HG03095 (cell line): ENCODE measurements around the gene FAM114A1.
"Not testable (repeated sequence)": the region's sequence is repeated elsewhere in the genome, so short reads cannot be mapped to it uniquely, and the experiment has no call there.

Experiments used
- ATAC-seq: cut with Tn5 transposase; IDR thresholded peaks from one replicate; pipeline ENCODE4 v1.9.1; 2021; ENCODE audit warnings: moderate library complexity; ENCODE audit not compliant: unreplicated experiment

FAM114A1 gene

GRCh38 chr4:38898245-38898644 is 30.6 kb downstream of the FAM114A1 start:
- ATAC-seq: no peak

DNA sequence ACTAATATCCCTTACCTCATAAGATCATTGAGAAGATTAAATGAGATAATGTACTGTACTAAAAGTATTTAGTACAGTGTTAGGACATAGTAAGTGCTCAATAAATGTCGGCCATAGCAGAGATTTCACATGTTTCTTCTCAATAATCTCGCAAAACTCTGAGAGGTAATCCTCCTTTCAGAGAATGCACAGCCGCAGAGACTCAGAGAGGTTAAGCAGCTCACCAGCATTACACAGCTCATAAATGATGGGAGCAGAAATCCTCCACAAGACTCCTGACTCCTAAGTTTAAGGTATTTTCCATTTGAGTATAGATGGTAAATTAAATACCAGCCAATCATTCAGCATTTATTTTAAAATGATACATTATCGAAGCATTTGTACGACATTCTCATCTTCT is 34.6 kb downstream of the FAM114A1 start:
- no peak for ATAC-seq

DNA sequence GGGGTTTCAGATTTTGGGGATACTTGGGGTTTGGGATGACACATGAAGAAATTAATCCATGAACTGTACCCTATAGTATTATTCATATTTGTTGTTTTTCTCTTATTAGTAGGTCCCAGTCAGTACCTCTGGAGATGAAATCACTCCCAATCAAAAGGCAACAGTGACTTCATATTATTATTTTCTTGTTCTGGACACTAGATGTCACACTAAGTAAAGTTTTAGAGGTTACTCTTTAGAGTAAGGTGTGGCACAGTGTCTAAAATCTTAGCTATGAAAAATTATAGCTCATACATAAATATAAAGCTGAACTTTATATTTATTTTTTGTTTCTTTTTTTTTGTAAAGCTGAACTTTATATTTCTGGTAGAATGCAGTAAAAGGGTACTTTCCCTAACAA is 35.1 kb downstream of the FAM114A1 start:
- ATAC-seq: no peak

DNA sequence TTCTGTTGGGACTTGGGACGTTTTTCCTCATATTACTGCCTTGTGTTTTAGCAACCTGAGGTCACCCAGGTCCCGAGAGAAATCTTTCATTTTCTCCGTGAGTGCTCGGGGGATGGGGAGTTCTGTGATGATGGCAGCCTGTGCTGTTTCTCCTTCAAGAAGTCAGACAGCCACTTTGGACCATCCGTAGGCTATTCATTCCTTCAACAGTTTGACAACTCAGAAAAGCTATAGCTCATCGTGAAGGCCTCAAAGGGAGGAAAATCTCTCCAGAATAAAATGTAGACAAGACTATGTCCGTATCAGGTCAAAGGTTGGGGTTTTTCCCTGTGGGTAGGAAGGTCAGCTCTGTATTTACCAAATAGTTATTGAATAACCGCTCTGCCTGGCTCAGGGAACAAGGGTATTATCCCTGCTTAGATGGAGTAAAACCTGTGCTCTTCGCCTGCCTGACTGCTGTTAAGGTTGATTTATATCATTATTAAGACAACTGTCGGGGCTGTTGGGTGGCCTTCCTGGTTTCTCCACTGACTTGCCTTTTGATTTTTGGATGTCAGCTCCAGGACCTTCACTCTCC is 36.6 kb downstream of the FAM114A1 start:
- ATAC-seq: no peak

- no peak for ATAC-seq
Measured at GRCh38 chr4:38904682-38905081, 37.1 kb downstream of the FAM114A1 start.

- ATAC-seq: no peak
Measured at GRCh38 chr4:38905652-38906385, 38.2 kb downstream of the FAM114A1 start.

GRCh38 chr4:38907696-38908270 is 40.2 kb downstream of the FAM114A1 start:
- no peak for ATAC-seq

DNA sequence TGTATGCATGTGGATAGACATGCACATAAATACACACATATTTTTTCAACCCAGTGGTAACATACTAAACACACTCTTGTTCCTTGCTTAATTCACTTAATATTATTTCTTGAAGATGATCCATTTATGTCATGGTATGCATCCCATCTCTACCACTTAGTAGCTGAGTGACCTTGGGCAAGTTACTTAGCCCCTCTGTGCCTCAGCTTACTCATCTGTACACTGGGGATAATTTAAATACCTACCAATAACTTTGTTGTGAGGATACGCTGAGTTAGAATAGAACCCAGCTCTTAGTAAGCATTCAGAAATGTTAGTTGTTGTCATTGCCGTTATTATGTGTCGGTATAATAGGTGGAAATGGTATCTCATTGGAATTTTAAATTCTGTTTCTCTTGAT is 41.4 kb downstream of the FAM114A1 start:
- ATAC-seq: no peak

DNA sequence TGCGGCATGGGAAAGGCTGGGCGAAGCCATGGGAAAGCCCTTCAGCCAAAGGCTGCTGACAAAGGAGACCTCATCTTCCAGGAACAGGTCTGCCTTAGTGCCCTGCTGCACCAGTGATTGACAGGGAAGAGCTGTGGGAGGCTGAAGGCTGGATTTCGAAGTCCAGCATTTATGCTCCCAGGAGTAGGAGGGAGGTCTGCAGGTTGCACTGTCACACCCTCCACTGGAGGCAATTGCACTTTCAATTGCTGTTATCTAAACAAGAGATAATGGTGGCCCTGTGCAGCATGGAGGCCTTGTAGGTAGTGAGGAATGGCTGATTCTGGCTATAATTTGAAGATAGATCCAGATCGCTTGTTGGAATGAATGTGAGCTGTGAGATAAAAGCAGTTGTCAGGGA is 43.7 kb downstream of the FAM114A1 start:
- ATAC-seq: no peak

- ATAC-seq: no peak
Measured at GRCh38 chr4:38914854-38915253, 47.2 kb downstream of the FAM114A1 start.

DNA sequence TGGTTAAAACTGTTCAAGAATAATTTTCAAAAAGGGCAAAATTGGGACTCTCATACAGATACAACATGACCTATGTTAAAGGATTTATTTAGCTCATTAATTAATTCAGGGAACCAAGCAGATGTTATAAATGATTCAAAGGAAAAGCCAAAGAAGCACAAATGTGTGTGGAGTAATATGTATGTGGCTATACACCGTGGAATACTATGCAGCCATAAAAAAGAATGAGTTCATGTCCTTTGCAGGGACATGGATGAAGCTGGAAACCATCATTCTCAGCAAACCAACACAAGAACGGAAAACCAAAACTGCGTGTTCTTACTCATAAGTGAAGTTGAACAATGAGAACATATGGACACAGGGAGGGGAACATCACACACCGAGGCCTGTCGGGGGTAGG is 48.7 kb downstream of the FAM114A1 start:
- not testable (repeated sequence) for ATAC-seq

DNA sequence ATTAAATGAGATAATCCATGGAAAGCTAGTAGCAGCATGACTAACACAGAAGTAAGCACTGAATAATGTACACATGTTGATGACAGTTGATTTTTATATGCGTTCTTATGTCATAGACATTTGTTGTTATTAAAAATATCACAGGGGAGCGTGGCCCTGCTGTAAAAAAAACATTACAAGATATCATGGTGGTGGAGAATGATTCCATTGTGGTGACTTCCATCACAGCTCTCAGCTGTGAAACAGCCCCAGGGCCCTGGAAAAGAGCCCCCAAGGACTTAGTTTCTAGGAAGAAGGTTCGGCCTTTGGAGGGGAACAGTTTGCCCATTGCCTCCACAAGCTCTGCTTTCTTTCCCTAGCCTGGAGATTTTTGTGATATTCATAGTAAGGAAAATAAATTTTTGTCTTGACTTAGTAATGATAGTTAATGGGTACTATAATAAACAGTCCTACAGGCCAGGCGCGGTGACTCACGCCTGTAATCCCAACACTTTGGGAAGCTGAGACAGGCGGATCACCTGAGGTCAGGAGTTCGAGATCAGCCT is 49.9 kb downstream of the FAM114A1 start:
- no peak for ATAC-seq

- no peak for ATAC-seq
Measured at GRCh38 chr4:38919494-38919893, 51.9 kb downstream of the FAM114A1 start.

GRCh38 chr4:38920186-38920585 is 52.6 kb downstream of the FAM114A1 start:
- ATAC-seq: no peak

DNA sequence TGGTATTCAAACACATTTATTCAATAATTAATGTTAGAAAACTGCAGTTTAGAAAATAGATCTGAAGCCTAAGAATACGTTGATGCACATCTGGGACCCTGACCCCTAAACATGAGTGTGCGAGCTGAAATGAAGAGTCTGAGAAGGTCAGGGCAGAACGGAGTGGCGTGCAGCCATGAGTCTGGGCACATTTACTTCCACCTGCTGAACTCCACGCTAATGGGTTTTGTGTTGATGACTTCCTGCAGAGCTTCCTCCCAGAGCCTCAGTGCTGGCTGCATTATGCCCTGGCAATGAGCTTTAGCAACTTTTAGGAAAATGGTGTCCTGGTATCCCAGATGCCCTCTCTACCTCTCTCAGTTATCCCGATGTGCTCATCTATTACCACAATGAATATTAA is 53.1 kb downstream of the FAM114A1 start:
- no peak for ATAC-seq

DNA sequence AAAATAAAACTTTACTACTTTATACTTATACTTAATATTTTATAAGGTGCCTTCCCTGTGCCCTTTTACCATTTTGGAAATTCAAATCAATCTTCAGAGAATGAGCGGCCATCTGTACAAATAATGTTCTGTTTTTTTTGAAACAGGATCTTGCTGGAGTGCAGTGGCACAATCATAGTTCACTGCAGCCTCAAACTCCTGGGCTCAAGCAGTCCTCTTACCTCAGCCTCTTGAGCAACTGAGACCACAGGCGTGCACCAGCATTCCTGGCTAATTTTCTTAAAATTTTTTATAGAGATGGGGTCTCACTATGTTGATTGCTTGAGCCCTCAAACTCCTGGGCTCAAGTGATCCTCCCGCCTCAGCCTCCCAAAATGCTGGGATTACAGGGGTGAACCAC is 53.5 kb downstream of the FAM114A1 start:
- ATAC-seq: no peak

- ATAC-seq: no peak
Measured at GRCh38 chr4:38923746-38924145, 56.1 kb downstream of the FAM114A1 start.

DNA sequence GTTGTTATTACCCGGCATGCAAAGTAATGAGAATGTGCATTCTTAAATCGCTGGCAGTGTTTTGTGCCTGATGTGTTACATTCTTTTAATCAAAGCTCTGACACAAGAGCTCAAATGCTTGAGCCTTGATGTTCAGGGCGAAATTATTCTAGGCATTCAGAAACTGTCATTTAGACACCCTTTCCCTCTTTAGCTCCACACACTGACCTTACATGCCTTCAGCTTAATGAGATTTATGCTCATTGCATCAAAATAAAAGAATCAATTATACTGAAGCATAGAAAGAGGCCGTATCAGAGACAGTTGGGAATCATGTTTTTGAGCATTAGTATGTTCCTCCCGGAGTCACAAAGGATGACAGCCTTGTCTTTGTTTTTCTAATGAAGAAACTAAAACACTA is 56.7 kb downstream of the FAM114A1 start:
- no peak for ATAC-seq

DNA sequence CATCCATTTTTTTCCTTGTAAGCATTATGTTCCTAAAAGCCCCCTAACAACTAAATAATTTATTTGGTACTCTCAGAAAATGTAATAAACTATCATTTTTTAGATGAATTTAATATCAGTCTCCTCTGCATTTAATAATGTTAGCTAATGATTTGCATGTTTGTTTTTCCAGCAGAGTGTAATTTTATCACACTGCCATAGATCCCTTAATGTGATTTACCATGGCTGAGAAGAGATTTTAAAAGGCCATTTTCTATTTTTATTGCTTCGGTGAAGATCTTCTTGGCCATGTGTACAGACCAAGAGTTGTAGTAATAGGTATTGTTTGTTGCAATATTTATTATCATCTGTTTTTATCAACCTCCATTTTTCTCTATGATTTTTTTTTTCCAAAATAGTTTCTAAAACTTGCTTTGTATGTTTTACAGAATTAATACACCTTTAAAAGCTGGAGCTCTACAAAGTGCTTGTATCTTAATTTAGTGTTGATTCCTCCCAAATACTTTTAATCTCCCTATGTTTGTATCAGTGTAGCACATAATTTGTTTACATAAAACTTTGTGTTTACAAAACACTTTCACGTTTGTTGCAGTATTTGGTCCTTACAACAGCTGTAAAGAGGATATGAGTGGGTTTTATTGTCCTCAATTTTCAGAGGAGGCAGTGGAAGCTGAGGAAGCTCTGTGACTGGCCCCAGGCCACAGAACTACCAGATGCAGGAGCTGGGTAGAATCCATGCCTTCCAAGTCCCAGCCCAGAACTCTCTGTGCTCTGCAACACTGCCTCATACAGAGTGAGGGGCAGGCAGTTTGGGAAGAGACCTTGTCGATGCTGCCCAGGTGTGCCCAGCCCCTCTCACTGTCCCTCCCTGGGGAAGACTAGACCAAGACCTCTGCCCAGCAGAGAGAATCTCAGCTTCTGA is 58.1 kb downstream of the FAM114A1 start:
- no peak for ATAC-seq

GRCh38 chr4:38926896-38927295 is 59.3 kb downstream of the FAM114A1 start:
- no peak for ATAC-seq

GRCh38 chr4:38928568-38928967 is 61.0 kb downstream of the FAM114A1 start:
- no peak for ATAC-seq
